Measurements from ENCODE around the gene DDX28.

DDX28 gene, protein sequence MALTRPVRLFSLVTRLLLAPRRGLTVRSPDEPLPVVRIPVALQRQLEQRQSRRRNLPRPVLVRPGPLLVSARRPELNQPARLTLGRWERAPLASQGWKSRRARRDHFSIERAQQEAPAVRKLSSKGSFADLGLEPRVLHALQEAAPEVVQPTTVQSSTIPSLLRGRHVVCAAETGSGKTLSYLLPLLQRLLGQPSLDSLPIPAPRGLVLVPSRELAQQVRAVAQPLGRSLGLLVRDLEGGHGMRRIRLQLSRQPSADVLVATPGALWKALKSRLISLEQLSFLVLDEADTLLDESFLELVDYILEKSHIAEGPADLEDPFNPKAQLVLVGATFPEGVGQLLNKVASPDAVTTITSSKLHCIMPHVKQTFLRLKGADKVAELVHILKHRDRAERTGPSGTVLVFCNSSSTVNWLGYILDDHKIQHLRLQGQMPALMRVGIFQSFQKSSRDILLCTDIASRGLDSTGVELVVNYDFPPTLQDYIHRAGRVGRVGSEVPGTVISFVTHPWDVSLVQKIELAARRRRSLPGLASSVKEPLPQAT

DNA sequence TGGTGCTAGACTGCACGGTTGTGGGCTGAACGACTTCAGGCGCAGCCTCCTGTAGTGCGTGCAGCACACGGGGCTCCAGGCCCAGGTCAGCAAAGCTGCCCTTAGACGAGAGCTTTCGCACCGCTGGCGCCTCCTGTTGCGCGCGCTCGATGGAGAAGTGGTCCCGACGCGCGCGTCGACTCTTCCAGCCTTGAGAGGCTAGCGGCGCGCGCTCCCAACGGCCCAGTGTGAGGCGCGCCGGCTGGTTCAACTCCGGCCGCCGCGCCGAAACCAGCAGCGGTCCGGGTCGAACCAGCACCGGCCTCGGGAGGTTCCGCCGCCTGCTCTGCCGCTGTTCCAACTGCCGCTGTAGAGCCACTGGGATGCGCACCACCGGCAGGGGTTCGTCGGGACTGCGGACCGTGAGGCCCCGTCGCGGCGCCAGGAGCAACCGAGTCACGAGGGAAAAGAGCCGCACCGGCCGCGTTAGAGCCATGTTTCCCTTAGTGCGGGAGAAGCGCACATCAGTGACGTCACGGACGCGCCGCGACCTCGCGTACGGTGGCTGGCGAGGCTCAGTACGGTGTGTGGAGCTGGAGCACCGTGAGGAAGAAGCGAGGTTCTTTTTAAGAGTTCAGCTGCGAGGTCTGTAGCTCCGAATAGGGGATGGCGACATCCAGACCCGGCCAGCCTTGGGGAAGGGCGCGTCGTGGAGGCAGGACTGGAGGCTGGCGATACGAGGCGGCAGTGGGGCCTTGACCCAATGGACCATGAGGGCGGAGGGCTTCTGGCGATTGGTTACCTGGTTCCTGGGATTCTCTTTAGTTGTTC is at the start of gene DDX28, which contains the start of gene DUS2:
TSS of gene DDX28 (minus strand) at position 505 of the 810 bp plus-strand sequence. CDS start at position 475, 30 bp downstream.
TSS of gene DUS2 (plus strand) at position 557 of the 810 bp plus-strand sequence. CDS start 14,740 bp downstream, outside the sequence.
- DNase-seq (ENCODE audit: low spot score) = peak; percentile 89

DNA sequence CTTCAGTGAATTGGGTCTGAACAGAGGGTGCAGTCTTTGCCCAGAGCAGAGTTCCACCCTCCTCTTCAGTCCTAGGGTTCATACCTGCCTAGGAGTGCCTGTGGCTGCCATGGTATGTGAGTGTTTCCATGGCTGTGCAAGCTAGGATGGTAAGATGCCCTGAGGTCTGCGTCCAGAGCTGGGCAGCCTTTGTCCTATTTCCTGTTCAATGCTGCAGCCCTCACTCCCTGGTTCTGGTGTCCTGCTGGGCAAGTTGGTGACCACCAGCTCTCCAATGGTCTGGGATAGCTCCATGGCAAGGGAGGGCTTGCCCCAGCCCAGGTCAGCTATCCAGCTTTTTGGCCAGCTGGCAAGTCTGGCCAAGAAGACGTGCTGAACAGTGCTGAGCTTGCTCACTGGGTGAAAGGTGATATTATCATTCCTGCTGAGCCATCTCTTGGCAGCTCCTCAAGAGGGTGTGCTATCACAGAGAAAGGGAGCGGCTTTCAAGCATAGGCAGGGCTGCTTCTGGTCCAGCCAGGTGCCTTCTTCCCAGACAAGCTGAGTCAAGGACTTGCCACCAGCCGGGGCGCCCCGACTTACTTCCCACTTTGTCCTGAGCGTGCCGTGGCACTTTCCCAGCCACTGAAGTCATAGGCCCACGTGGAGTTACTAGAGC is 49.1 kb upstream of the DDX28 start:
- peak; percentile 34 for DNase-seq (ENCODE audit: low spot score)

DNA sequence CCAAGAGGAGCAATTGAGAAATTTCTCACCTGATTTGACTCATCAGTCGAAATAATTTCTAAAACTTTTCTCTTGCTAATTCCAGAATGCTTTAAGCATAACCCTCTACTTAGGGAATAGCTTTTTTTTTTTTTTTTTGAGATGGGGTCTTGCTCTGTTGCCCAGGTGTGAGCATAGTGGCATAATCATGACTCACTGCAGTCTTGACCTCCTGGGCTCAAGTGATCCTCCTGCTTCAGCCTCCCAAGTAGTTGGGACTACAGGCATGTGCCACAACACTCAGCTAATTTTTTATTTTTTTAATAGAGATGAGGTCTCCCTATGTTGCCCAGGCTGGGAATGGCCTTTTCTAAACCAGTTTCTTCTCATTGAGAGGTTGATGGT is 48.5 kb upstream of the DDX28 start:
- DNase-seq (ENCODE audit: low spot score) = no peak

DNA sequence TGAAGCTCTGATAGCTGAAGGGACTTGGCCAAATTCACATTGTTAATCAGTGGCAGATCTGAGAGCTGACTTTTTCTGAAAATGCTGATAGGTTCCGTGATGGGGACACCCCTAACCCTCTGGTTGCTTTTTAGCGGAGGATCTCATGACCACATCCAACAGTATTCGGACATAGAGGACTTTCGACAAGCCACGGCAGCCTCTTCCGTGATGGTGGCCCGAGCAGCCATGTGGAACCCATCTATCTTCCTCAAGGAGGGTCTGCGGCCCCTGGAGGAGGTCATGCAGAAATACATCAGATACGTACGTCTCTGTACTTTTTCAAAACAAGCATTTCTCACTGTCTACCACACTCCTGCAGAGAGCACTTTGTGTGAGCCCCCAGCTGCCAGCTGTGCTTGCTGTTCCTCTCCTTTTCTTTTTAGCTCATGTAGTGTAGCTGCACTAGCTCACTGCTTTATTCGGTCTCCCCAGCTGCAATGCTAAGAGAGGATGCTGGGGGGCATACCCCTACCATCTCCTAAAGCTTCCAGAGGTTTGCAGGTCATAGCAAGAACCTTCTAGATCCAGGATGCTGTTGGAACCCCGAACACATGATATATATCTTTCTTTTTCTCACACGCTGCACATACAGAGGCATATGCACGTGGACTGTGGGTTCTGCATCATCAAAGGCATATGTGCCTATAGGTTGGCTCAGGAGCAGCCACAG is 47.9 kb upstream of the DDX28 start:
- no peak for DNase-seq (ENCODE audit: low spot score)

DNA sequence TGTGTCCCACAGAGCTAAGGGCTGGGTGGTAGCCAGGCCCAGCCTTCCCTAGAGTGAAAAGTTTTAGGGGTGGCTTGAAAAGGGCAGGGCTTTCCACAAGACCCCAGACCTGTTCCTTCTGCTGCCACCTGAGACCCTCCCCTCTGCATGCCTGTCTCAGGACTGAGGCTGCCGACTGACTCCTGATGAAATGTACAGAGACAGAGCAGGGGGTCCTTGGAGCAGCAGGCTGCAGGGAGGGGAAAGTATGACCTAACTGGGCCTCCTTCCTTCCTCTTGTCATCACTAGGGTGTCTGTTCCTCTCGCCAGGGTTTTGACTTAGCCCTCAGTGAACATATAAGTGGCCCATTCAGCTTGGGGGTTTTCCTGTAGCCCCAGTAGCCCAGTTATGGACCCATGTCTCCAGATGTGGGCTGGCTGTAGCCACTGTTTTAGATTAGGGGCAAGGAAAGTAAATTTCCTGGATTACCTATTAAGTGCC is 47.3 kb upstream of the DDX28 start:
- no peak for DNase-seq (ENCODE audit: low spot score)

DNA sequence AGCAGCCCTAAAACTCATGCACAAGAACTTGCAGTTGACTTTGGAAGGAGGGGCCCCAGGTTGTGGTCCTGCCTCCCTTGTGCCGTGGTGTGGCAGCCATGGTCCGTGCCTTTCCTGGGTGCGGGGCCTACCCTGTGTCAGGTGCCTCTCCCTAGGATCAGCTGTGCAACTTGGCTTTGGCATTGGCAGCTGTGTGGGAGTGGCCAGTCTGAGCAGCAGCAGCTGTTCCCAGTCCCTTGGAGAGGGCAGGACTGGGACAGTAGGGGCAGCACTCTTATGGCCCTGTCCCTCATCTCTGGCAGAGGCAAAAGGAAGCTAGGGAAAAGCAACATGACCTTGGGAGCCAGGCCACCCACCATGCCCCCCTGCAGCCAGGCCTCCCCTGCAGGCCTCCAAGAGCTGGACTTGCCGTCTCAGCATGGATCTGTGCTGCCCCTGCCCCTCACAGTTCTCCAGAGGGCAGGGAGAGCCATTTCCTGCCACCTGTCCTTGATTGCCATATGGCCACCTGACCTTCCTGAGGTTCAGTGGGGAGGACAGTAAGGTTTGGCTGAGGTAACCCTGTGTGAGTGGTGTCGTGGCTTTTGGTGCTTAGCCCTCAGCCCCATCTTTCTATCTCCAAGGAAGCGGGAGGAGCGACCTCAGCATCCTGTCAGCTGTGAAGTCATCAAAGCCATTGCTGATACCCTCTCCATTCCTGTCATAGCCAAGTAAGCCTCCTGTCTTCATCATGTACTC is 46.6 kb upstream of the DDX28 start:
- DNase-seq (ENCODE audit: low spot score) = no peak

DNA sequence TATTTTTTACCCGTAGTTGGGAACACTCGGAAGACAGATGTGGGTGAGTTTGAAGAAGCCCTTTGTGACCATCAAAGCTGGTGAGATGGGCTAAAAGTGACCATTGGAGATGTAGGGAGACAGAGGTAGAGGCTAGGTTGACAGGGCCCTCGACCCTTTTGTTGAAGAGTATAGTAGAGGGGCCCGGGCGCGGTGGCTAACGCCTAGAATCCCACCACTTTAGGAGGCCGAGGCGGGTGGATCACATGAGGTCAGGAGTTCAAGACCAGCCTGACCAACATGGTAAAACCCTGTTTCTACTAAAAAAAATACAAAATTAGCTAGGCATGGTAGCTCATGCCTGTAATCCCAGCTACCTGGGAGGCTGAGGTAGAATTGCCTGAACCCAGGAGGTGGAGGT is 45.9 kb upstream of the DDX28 start:
- no peak for DNase-seq (ENCODE audit: low spot score)

DNA sequence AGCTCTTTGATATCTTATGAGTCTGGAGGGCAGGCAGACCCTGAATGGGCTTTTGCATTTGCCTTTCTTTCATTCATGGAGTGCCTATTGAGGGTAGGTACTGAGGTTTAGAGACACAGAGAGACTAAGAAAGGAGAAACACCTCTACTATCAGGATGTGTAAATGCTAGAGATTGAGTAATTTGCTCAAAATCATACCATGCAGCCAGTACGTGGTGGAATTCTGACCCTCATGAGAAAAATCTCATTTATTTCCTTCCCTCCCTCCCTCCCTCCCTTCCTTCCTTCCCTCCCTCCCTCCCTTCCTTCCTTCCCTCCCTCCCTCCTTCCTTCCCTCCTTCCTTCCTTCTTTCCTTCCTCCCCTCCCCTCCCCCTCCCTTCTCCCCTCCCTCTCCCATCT is 43.7 kb upstream of the DDX28 start:
- DNase-seq (ENCODE audit: low spot score) = no peak

DNA sequence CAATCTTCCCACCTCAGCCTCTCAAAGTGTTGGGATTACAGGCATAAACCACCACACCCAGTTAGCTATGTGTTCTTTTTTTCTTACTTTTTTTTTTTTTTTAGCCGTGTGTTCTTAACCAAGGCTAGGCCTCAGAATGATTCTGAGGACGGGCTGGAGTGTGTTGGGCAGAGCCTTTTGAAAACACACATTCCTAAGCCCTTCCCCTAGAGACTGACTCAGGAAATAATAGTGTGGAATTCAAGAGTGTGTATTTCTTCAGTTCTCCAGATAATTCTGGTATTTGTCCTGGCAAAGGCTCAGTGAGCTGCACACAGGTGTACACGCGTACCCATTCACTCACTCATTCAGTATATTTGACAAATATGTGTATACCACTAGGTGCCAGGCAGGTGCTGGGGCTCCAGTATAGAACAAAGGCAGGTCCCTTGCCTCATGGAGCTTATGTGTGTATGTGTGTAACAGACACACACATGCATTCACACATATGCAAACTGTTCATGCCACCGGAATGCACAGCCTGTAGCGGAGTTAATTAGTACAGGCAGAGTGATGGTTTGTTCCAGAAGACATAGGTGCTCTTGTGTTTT is 42.8 kb upstream of the DDX28 start:
- DNase-seq (ENCODE audit: low spot score) = no peak

DNA sequence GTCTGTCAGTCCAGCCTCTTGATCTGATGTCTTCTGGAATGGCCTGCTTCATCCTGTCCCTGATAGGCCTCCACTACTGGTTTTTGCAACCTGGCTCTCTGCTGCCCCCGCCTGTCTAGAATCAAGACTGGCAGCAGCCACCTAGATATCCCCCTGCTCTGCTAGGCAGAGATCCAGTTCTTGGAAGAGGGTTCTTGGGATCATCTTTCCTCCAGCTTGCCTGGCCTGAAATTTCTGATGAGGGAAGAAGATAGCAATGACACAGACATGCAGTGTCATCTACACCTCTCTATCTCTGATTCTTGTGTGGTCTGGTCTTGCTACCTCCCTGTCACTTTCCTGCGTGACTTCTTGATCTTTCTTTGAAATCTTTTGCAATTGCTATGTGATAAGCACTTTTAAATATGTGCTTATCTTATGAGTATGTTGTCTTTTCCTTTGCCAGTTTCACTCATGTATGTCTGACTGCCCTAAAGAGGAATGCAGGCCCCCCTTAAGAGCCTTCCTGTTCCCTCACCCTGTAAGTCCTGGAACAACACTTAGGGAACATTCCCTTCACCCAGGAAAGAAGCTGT is 41.8 kb upstream of the DDX28 start:
- peak; percentile 43 for DNase-seq (ENCODE audit: low spot score)

DNA sequence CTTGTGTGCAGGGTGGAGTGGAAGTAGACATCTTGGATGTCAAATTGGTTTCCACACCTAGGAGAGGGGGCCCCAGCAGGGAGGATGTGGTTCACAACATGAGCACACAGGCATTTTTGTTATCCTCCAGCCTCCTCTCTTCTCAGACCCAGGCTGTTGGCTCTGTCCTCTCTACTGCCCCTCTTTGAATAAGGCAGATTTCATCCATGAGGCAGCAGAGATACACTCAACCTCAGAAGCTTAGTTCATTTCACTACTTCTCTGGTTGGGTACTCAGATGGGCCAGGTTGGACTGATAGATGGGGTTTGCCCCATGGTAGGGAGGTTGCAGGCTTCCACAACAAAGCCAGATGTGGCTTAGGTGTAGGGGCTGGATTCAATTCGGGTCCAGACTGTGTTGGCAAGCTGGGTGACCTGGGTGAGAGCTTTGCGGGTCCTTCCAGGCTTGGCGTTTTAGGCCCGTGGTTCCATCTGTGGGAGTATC is 39.9 kb upstream of the DDX28 start:
- no peak for DNase-seq (ENCODE audit: low spot score)

DNA sequence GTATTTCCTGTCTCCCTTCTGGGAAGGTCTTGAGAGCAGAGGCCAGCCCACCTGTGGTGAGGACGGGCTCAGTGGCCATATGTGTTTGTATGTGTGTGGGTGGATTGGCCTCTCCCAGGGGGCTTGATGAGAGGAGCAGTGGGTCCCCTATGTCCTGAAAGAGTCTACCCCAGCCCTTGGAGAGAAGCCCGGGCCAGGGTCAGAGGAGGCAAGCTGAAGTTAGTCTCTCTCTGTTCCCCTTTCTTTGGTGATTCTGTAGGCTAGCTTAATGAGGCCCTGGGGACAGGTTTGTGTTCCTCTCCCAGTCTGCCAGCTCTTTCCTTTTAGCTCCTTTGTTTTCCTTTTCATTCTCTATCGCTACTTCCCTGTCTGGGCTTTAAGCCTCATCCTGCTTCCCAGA is 38.4 kb upstream of the DDX28 start:
- no peak for DNase-seq (ENCODE audit: low spot score)

DNA sequence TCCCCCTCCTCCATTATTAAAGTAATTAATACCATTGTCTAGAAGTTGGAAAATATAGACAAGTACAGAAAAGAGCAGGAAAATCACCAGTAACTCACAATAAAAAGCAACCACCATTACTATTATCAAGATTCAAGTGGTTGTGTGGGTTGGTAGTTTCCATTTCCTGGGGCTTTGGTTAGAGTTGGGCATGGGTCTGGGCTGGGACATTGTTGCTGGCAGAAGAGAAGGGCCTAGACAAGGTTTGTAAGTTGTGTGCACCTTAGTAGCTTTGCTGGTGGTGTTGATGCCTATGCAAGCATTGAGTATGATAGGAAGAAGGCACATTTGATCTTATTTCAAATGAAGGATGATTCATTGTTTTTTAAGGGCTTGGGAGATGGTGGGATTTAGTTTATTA is 36.8 kb upstream of the DDX28 start:
- DNase-seq (ENCODE audit: low spot score) = no peak

DNA sequence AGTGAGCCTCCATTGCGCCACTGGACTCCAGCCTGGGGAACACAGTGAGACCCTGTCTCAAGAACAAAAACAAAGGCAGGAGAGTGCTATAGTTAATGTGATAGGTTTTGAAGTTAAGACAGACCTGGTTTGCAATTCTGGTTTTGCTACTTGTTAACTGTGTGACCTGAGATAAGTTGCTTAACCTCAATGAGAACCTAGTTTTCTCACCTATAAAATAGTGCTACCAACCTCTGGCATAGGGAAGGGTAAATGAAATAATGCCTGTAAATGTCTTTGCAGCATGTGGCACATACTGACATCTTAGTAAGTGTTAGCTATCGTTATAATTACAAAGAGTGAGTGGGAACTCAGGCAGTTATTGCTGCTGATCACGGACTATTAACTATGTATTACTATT is 32.4 kb upstream of the DDX28 start:
- no peak for DNase-seq (ENCODE audit: low spot score)

DNA sequence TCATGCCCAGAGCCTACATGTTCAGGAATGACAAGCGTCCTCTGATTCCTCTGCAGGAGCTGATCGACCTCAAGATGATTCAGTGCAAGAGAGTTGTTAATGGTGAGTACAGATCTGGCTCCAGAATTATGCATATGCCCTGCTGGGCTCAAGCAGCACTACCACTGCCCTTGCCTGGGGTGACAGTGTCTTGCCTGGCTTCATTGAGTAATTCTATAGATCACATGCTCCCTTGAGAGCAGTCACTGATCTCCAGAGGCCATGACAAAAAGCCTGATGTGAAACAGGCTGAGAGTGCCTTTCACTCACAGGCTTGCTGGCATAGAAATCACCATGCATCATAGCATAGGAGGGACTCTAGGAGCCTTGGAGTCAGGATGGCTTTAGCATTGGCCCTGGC is 26.4 kb upstream of the DDX28 start:
- DNase-seq (ENCODE audit: low spot score) = no peak

DNA sequence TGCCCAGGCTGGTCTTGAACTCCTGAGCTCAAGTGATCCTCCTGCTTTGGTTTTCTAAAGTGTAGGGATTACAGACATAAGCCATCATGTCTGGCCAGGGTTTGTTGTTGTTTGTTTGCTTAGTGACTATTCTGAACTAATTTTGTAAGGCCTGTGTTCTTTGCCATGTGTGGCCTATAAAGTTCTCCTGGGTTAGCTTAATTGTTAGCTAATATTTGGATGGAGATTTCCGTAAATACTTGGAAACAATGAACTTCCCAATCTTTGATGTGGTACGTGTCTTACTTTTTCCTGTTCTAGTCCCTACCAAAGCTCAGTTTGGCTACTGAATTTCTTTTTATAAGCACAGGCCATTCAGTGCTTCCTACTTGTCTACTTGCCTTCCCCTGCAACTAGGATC is 25.0 kb upstream of the DDX28 start:
- no peak for DNase-seq (ENCODE audit: low spot score)

DNA sequence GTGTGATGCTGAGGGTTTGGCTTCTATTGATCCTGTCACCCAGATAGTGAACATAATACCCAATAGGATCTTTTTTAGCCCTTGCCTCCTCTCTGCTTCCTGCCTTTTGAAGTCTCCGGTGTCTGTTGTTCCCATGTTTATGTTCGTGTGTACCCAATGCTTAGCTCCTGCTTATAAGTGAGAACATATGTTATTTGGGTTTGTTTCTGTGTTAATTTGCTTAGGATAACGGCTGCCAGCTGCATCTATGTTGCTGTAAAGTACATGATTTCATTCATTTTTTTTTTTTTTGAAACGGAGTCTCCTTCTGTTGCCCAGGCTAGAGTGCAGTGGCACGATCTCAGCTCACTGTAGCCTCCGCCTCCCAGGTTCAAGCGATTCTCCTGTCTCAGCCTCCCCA is 23.1 kb upstream of the DDX28 start:
- no peak for DNase-seq (ENCODE audit: low spot score)

DNA sequence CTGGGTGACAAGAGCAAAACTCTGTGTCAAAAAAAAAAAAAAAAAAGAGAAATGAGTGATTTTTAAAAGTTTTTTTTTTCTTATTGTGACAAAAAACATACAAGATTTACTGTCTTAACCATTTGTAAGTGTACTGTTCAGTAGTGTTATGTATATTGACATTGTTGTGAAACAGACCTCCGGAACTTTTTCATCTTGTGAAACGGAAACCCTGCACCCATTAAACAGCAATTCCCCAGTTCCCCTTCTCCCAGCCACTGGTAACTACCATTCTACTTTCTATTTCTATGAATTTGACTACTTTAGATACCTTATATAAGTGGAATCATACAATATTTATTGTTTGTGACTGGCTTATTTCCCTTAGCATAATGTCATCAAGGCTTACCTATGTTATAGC is 18.8 kb upstream of the DDX28 start:
- no peak for DNase-seq (ENCODE audit: low spot score)

DNA sequence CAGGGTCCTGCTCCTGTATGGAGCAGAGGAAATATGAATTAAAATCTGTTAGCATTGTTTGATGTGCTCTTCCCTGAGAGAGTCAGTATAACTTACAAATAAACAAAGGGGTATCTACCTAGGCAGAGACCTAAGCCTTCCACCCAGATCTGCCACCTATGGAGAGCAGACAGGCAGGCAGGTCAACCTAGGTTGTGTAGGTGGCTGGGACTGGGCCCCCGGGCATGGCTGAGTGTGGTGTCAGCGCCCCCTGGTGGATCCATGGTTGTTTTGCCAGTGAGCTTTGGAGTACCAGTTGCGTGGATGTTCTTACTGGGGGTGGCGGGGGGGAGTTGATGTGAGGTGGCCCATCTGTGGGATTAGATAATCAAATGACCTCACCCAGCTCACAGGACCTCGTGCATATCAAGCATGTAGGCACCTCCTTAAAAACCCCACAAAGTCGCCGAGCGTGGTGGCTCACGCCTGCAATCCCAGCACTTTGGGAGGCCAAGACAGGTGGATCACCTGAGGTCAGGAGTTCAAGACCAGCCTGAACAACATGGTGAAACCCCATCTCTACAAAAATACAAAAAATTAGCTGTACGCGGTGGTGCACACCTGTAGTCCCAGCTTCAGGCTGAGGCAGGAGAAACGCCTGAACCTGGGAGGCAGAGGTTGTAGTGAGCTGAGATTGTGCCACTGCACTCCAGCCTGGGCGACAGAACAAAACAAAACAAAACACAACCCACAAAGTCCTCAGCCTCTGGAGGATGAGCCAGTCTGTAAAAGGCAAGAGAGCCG is 17.7 kb upstream of the DDX28 start:
- peak; percentile 55 for DNase-seq (ENCODE audit: low spot score)
